AG04449 (cell line): ENCODE measurements around the gene CEP20.

Experiments
- CTCF ChIA-PET: fragments of 350-600 bp; formaldehyde crosslinking; extraction: SDS; loops from one replicate; lab custom pipeline; 2021; ENCODE audit warnings: antibody characterized with exemption; lab: Yijun Ruan, JAX
- POLR2A ChIA-PET: fragments of 400-600, 350-600 bp; formaldehyde crosslinking; extraction: SDS; loops from one replicate; lab custom pipeline; 2020; ENCODE audit warnings: antibody characterized with exemption, inconsistent platforms; lab: Yijun Ruan, JAX
- DNase-seq: peaks from one replicate; pipeline ENCODE4 v3.0.0-alpha.2; 2010; ENCODE audit warnings: low read depth, low spot score
- H3K4me3 ChIP-seq: 2 replicates; pipeline ENCODE4 v1.5.1; 2011; ENCODE audit warnings: low read depth, mild to moderate bottlenecking, control low read depth, low read length
- TF ChIP-seq, protein P1 (sequence below): IDR thresholded peaks from one replicate; pipeline ENCODE4 v1.5.1; 2011; ENCODE audit warnings: mild to moderate bottlenecking, moderate library complexity, low read length, control low read depth, inconsistent platforms; ENCODE audit not compliant: insufficient read depth; ENCODE audit errors: missing control alignments

Gene CEP20

DNA sequence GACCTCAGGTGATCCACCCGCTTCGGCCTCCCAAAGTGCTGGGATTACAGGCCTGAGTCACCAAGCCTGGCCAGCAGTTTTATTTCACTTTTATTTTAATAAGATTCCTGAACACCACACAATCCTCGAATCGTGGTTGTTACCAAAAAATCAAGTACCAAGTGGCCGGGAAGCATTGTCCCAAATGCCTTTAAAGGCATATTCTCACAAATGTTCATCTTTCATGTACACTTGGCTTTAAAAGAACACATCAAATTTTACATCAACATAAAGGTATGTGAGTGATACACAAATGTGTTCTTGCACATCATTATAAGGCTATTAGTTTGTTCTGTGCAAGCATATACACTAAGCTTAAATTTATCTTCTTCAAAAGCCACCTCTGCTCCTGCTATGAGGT lies 23.5 kb downstream of the CEP20 start:
- no peak overlapping the region for H3K4me3 ChIP-seq
- CTCF ChIA-PET = interaction anchor here (4.4 kb wide), 1 partner anchor 10 kb away, joined by 33 read pairs; no protein-coding TSS in a partner anchor
- POLR2A ChIA-PET = no interaction called here
- no peak for DNase-seq
- TF ChIP-seq, protein P1, sequence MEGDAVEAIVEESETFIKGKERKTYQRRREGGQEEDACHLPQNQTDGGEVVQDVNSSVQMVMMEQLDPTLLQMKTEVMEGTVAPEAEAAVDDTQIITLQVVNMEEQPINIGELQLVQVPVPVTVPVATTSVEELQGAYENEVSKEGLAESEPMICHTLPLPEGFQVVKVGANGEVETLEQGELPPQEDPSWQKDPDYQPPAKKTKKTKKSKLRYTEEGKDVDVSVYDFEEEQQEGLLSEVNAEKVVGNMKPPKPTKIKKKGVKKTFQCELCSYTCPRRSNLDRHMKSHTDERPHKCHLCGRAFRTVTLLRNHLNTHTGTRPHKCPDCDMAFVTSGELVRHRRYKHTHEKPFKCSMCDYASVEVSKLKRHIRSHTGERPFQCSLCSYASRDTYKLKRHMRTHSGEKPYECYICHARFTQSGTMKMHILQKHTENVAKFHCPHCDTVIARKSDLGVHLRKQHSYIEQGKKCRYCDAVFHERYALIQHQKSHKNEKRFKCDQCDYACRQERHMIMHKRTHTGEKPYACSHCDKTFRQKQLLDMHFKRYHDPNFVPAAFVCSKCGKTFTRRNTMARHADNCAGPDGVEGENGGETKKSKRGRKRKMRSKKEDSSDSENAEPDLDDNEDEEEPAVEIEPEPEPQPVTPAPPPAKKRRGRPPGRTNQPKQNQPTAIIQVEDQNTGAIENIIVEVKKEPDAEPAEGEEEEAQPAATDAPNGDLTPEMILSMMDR = no peak

DNA sequence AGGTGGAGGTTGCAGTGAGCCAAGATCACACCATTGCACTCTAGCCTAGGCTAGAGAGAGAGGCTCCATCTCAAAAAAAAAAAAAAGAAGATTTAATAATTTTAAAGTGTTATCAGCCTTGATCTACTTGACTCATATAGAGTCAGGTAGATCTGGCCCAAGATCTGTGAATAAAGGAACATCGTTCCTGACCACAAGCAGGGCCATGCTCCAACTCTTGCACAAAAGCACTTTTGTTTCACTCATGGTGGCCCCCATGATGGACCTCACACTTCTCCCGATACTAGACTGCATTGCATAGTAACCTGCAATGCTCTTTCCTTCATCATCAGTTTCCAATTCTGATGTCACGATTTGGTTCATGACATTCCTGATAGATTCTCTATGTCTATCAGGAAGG lies 26.4 kb downstream of the CEP20 start:
- no peak overlapping the region for H3K4me3 ChIP-seq
- POLR2A ChIA-PET = no interaction called here
- TF ChIP-seq, protein P1 = no peak
- DNase-seq = no peak
- CTCF ChIA-PET = no interaction called here

DNA sequence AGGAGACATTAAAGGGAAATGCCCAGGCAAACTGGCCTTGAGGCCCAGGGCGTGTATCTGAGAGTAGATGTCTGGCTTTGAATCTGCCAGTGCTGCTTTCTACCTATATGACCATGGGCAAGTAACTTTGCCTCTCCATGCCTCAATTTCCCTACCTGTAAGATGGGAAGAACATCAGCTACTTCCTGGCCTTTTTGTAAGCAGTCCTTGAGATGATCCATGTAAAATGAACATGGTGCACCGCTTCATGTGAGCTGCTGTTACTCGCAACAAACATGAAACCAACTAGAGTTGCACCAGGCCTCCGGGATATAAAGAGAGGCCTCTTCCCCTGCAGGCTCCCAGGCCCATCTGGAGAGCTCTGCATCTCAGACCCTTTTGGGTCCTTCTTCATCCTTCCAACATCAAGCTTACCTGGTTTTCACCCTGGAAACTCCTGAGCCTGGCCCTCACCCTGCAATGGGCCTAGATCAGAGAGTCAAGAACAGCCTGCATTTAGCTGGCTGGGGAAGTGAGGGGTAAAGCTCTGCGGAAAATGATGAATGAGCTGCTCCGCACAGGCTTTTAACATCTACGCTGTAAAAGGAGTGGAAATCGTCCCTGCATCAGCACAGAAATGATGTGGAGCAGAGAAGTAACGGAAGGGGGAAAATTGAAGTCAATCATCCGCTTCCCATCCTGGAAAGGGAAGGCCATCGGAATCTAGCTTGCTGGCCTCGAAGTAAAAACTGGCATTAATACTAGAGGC lies 29.3 kb downstream of the CEP20 start:
- TF ChIP-seq, protein P1 = no peak
- POLR2A ChIA-PET = no interaction called here
- CTCF ChIA-PET = interaction anchor here (0.6 to 3.9 kb wide), 5 partner anchors 14 to 269 kb away, joined by 3 to 26 read pairs (median 3); no protein-coding TSS in a partner anchor
- no peak for DNase-seq
- no peak overlapping the region for H3K4me3 ChIP-seq

DNA sequence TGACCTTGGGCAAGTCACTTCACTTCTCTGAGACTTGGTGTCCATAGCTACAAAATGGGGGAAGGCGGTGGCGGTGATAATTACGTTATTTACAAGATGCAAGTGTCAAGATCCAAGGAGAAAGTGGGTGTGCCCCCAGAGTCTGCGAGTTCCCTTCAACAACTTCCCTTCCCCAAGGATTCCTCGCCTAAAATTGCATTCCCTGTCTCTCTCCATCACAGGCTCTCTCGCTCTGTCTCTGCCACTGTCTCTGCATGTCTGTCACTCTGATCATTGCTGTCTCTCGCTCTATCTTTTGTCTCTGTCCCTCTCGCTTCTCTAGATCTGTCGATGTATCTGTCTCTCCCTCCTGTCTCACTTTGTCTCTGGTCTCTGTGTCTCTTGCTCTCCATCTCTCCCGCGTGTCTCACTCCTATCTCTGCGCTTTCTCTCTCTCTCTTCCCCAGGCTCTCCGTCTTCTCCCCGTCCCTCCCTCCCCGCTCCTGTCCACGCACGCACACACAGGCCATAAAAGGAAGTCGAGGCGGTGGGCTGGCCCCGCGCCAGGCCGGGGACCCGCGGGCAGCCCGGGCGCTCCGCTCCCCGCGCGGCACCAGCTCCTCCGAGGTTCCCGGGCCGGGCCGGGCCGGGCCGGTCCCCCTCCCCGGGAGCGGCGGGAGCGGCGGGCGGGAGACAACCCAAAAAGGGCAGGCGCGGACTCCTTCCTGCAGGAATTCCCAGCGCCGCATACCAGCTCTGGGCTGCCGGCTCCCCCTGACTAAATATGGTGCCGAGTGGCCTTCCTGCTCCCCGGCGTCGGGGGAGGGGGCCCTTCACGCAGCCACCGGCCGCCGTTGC lies 30.5 kb downstream of the CEP20 start:
- POLR2A ChIA-PET = interaction anchor here (0.6 kb wide), 1 partner anchor 15 kb away, joined by 3 read pairs; no protein-coding TSS in a partner anchor
- peak overlapping the region; percentile 57 for H3K4me3 ChIP-seq
- peak; percentile 7 for DNase-seq
- TF ChIP-seq, protein P1 = no peak
- CTCF ChIA-PET = interaction anchor here (1.0 to 3.9 kb wide), 3 partner anchors 16 to 98 kb away, joined by 3 to 26 read pairs (median 3); no protein-coding TSS in a partner anchor

DNA sequence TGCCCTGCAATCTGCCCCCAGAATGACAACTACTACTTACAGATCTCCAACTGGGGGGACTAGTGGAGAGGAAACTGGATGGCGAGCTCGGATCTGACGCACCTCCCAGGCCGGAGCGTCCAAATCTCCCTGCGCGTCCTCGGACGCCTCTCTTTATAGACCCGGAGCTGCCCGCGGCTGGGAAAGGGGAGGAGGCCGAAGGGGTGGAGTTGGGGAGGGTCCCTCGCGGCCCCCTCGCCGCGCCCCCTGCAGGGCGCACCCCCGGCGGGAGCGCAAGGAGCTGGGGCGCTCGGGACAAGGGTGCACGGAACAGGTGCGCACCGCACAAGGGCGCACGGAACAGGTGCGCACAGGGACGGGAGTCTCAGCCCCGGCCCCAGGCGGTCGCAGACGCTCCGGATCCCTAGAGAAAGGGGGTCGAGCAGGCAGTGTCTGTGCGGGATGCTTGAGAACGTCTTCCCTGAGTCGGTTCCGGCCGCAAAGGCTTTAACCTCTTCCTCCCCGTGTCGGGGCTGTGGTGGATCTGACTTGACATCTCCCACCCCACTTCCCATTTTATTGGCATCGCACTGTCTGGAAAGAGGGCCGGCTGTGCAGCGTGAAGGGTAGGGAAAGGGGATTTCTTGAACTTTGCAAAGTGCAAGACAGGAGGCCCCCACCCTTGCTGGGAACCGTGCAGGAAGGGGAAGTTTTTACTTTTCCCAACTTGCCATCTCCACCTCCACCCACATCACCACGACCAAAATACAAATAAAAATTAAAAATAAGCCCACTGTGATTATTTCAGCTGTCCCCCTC lies 31.3 kb downstream of the CEP20 start, which contains the start of gene MYH11:
MYH11 (minus strand) TSS at position 128 of the 798 bp plus-strand sequence. CDS start 18,776 bp downstream, outside the sequence.
- DNase-seq = no peak
- TF ChIP-seq, protein P1 = no peak
- CTCF ChIA-PET = interaction anchor here (1.0 to 3.9 kb wide), 3 partner anchors 16 to 97 kb away, joined by 3 to 26 read pairs (median 3); no protein-coding TSS in a partner anchor
- POLR2A ChIA-PET = no interaction called here
- peak within 1 kb of the TSS; percentile 57 for H3K4me3 ChIP-seq
